K562 (cell line): ENCODE results near the gene SLC25A21. TPM values are rescaled to one million over a fixed set of nuclear protein-coding genes. Genes with fewer than 3 reads are reported as not detected.

ENCODE experiments used
- ATAC-seq: fragments of 200-7000 bp; cut with Tn5 transposase; 3 replicates; pipeline ENCODE4 v1.9.1; 2020; ENCODE audit warnings: moderate library complexity
- BruUV-seq: library from RNA; stranded (reverse); fragments of 400-500 nt; replicated peaks from 2 replicates; lab custom pipeline; 2021; lab: Mats Ljungman, UMichigan
- CTCF ChIA-PET: fragments of 300-600 bp; formaldehyde crosslinking; extraction: SDS; loops from one replicate; lab custom pipeline; 2021; ENCODE audit warnings: low intra/inter-chr PET ratio; lab: Yijun Ruan, JAX
- POLR2A ChIA-PET: fragments of 300-600, 350-650 bp; sonication (Branson Sonifier 250); formaldehyde crosslinking; extraction: SDS; loops from one replicate; lab custom pipeline; 2021; ENCODE audit warnings: antibody characterized with exemption, inconsistent platforms; lab: Yijun Ruan, JAX
- DNase-seq, 4 experiments: peaks; one replicate each; pipeline versions ENCODE4 v3.0.0 to v3.0.0-alpha.2; 2011 to 2018; ENCODE audit warnings: low spot score in 3 of 4, mixed read lengths in 3 of 4; ENCODE audit errors: extremely low read depth in 1 of 4
- FAIRE-seq: peaks from 2 replicates; lab custom pipeline; 2011; peaks lifted over from hg19 to GRCh38; lab: Jason Lieb, UNC
- H2AFZ ChIP-seq: 2 replicates; pipeline ENCODE4 v1.6.0; 2011; ENCODE audit warnings: low read depth, low read length, control low read depth, inconsistent platforms
- H3K27ac ChIP-seq: fragments of 200-600 bp; 3 replicates; pipeline ENCODE4 v1.8.0; 2011; ENCODE audit warnings: low read depth, mild to moderate bottlenecking, control low read depth, inconsistent platforms, low read length, moderate library complexity, mixed read lengths; ENCODE audit errors: extremely low read depth
- H3K27me3 ChIP-seq, 2 experiments: fragments of 300-600 bp in 1 of 2; 2 replicates in 1 of 2; 3 replicates in 1 of 2; pipeline versions ENCODE4 v1.6.0 to v1.8.0; 2011; ENCODE audit warnings: inconsistent platforms in 2 of 2, low read length in 2 of 2, mild to moderate bottlenecking in 1 of 2, mixed read lengths in 1 of 2, moderate library complexity in 1 of 2; ENCODE audit not compliant: control insufficient read depth in 2 of 2, insufficient read depth in 2 of 2
- H3K36me3 ChIP-seq: fragments of 300-600 bp; 3 replicates; pipeline ENCODE4 v1.8.0; 2011; ENCODE audit warnings: mild to moderate bottlenecking, low read length, inconsistent platforms; ENCODE audit not compliant: control insufficient read depth, insufficient read depth
- H3K4me1 ChIP-seq, 2 experiments: fragments of 200-600 bp in 1 of 2; replicated peaks in 1 of 2; 2 replicates in 1 of 2; 3 replicates in 1 of 2; pipeline versions ENCODE4 v1.5.1 to v1.8.0; 2011; ENCODE audit warnings: inconsistent platforms in 2 of 2, low read length in 2 of 2, mild to moderate bottlenecking in 1 of 2, mixed read lengths in 1 of 2, moderate library complexity in 1 of 2; ENCODE audit not compliant: control insufficient read depth in 2 of 2, insufficient read depth in 2 of 2
- H3K4me2 ChIP-seq: 2 replicates; pipeline ENCODE4 v1.6.1; 2011; ENCODE audit warnings: low read length, control low read depth, inconsistent platforms, mixed read lengths; ENCODE audit not compliant: insufficient read depth
- H3K4me3 ChIP-seq: fragments of 200-600 bp; sonication (generic), shearing (Covaris generic); 2 replicates; pipeline ENCODE4 v1.5.1; 2016; ENCODE audit warnings: control low read depth, inconsistent platforms
- H3K79me2 ChIP-seq: fragments of 200-600 bp; 3 replicates; pipeline ENCODE4 v1.8.0; 2011; ENCODE audit warnings: low read length, inconsistent platforms; ENCODE audit not compliant: control insufficient read depth, insufficient read depth
- H3K9ac ChIP-seq, 2 experiments: 2 replicates each; pipeline versions ENCODE4 v1.6.0 to v1.6.1; 2011; ENCODE audit warnings: low read depth in 2 of 2, low read length in 2 of 2, control low read depth in 1 of 2, inconsistent platforms in 1 of 2, mild to moderate bottlenecking in 1 of 2, mixed read lengths in 1 of 2; ENCODE audit not compliant: insufficient read depth in 1 of 2
- H3K9me1 ChIP-seq: one replicate; pipeline ENCODE4 v1.6.0; 2011; ENCODE audit warnings: inconsistent platforms, mild to moderate bottlenecking, low read length, moderate library complexity; ENCODE audit not compliant: control insufficient read depth, insufficient read depth
- H3K9me3 ChIP-seq: replicated peaks from 2 replicates; pipeline ENCODE4 v1.5.1; 2011; ENCODE audit warnings: low read depth, low read length, inconsistent platforms; ENCODE audit not compliant: control insufficient read depth, insufficient read depth
- H4K20me1 ChIP-seq: replicated peaks from 2 replicates; pipeline ENCODE4 v1.6.1; 2011; ENCODE audit warnings: low read length, inconsistent platforms, mixed read lengths; ENCODE audit not compliant: control insufficient read depth, insufficient read depth
- CEBPB ChIP-seq: fragments of 450-650 bp; IDR thresholded peaks from 2 replicates; pipeline ENCODE4 v1.6.1; 2016; ENCODE audit warnings: missing genetic modification characterization, missing compliant biosample characterization
- CEBPG ChIP-seq, 3 experiments: fragments of 200-800 bp in 1 of 3; sonication (Bioruptor generic) in 1 of 3; sonication (generic) in 1 of 3; formaldehyde crosslinking in 1 of 3; IDR thresholded peaks in 2 of 3; conservative IDR thresholded peaks in 1 of 3; 2 replicates each; pipeline versions ENCODE4 v1.6.1 to v1.8.0; 2016 to 2022; ENCODE audit warnings: missing compliant biosample characterization in 2 of 3, missing genetic modification characterization in 2 of 3, mild to moderate bottlenecking in 1 of 3, missing genetic modification reagents in 1 of 3
- ETS2 ChIP-seq: IDR thresholded peaks from 2 replicates; pipeline ENCODE4 v1.6.1; 2016; ENCODE audit warnings: borderline replicate concordance, missing genetic modification characterization, mild to moderate bottlenecking, moderate library complexity, missing compliant biosample characterization; ENCODE audit not compliant: poor library complexity, severe bottlenecking
- NFE2 ChIP-seq: IDR thresholded peaks from 2 replicates; pipeline ENCODE4 v1.6.1; 2014; ENCODE audit warnings: antibody characterized with exemption, low read depth
- ZNF12 ChIP-seq: sonication (generic); formaldehyde crosslinking; IDR thresholded peaks from 2 replicates; pipeline ENCODE4 v1.4.0; 2020; ENCODE audit warnings: mild to moderate bottlenecking, missing genetic modification reagents
- ZNF785 ChIP-seq: fragments of 250-450 bp; sonication (Bioruptor Pico); IDR thresholded peaks from 2 replicates; pipeline ENCODE4 v1.4.0; 2020; ENCODE audit warnings: mild to moderate bottlenecking
- WGBS: fragments of 100-300 bp; shearing (Covaris generic); methylation state at CpG from one replicate; pipeline ENCODE4 v1.1.6; 2016; ENCODE audit warnings: low coverage, mixed read lengths; ENCODE audit not compliant: insufficient coverage; ENCODE audit errors: missing lambda C conversion rate; 5-methylcytosine and 5-hydroxymethylcytosine counted together
- in situ Hi-C: fragments of 300-500 bp; cut with MboI; formaldehyde crosslinking; loops from 4 replicates; pipeline ENCODE4 v1.15.0; 2018; ENCODE audit warnings: inconsistent platforms, mixed read lengths
- intact Hi-C: fragments of 100-400 bp; cut with micrococcal nuclease; formaldehyde crosslinking; loops from 2 replicates; pipeline ENCODE4 v1.14.2; 2022
- polyA plus RNA-seq, 8 experiments: library from polyadenylated mRNA; depleted of rRNA in 4 of 8; stranded (reverse) in 5 of 8; unstranded in 3 of 8; fragments of >200 nt; fragmentation: Nextera tagmentation in 2 of 8; fragmentation: Illumina TruSeq in 1 of 8; extraction: Ambion mirVana in 2 of 8; extraction: Trizol in 1 of 8; gene quantifications; 2 replicates each; pipeline versions ENCODE4 v1.2.1 to v1.2.3, GENCODE V29; 2011 to 2014; ENCODE audit warnings: inconsistent platforms in 1 of 8, missing spikeins in 1 of 8
- total RNA-seq, 7 experiments: library from RNA; depleted of rRNA in 6 of 7; stranded (reverse); fragments of >200 nt in 6 of 7; fragmentation: Illumina TruSeq in 2 of 7; extraction: Trizol in 2 of 7; gene quantifications; 2 replicates each; pipeline versions ENCODE4 v1.2.1 to v1.2.3, GENCODE V29; 2011 to 2021; ENCODE audit warnings: low replicate concordance in 1 of 7

SLC25A21 gene
- total and polyA plus RNA-seq, 9 of the 15 experiments (the other 6 are each of a cell fraction or from before 2014, with no cell fraction given): 15.2 to 46.7 (median 28.7) TPM

GRCh38 chr14:37032863-37033262 lies 139.5 kb downstream of the SLC25A21 start:
- no peak for ATAC-seq
- H3K79me2 ChIP-seq: 0 out of 3 replicates have a peak, but pooled peaks cover 2% of the 10 kb centered on the region
- H3K27ac ChIP-seq: no peak overlapping the region
- CTCF ChIA-PET: no interaction called here
- no peaks in the 10 kb centered on the region for H3K27me3 ChIP-seq
- H3K9me1 ChIP-seq: no peaks in the 10 kb centered on the region
- BruUV-seq: no TSS peak
- in situ Hi-C loops: no loop called here
- H3K4me1 ChIP-seq: no peaks in the 10 kb centered on the region
- H3K9ac ChIP-seq: no peak overlapping the region
- no peak overlapping the region for H3K4me3 ChIP-seq
- no peak overlapping the region for H3K4me2 ChIP-seq
- WGBS: 78% methylated on average over 1 of the region's 1 CpG
- POLR2A ChIA-PET: no interaction called here
- intact Hi-C loops: no loop called here
- no peak for FAIRE-seq
- H3K9me3 ChIP-seq: no peaks in the 10 kb centered on the region
- TF ChIP-seq ZNF785 (no peak), NFE2 (no peak), ETS2 (no peak), CEBPG (CRISPR knock-in tag; IDR thresholded peaks at IDR 0.05) (no peak), CEBPG (tag; conservative IDR thresholded peaks at IDR 0.05 in 1 of 2, IDR thresholded peaks at IDR 0.05 in 1 of 2) (0 out of 4 replicates have a peak, but pooled peaks of 1 of the 2 experiments have one; percentile 30), ZNF12 (CRISPR knock-in tag) (no peak), CEBPB (tag) (peak; percentile 49; the same call in 1 of the 2 replicates)
- no peak overlapping the region for H2AFZ ChIP-seq
- no peaks in the 10 kb centered on the region for H4K20me1 ChIP-seq
- no peak for DNase-seq
- H3K36me3 ChIP-seq: no peaks in the 10 kb centered on the region
